Measurements from ENCODE around the gene MTAP. TPM values are rescaled to one million over a fixed set of nuclear protein-coding genes. Genes with fewer than 3 reads are reported as not detected.

The MTAP gene
- total RNA-seq, 1 experiment from 2014 or later = 102 TPM

- H3K4me1 Mint-ChIP-seq = peaks cover 32 to 39% of the 10 kb centered on the region in 2 experiments
- no peak overlapping the region for H4K5ac ChIP-seq (ENCODE audit: insufficient read length, low read depth, low read length)
- H4K20me1 ChIP-seq (ENCODE audit: control insufficient read depth, insufficient read depth, insufficient read length) = no peaks in the 10 kb centered on the region
- no peaks in the 10 kb centered on the region for H3K9me3 ChIP-seq (ENCODE audit: control insufficient read depth, low read depth, low read length)
- no peaks in the 10 kb centered on the region; the same call in 1 of the 2 replicates for H3K4me1 ChIP-seq (ENCODE audit: insufficient read depth, low read length)
- H3T11ph ChIP-seq (ENCODE audit: low read length) = no peak overlapping the region
- H2BK15ac ChIP-seq (ENCODE audit: low read depth, low read length) = no peak overlapping the region
- H4K8ac ChIP-seq (replicated peaks; ENCODE audit: insufficient read length, low read depth, low read length) = no peak overlapping the region
- H3K79me1 ChIP-seq (ENCODE audit: insufficient read depth, low read depth, low read length, poor library complexity, severe bottlenecking) = no peaks in the 10 kb centered on the region
- WGBS (ENCODE audit: extremely low coverage, insufficient read length, low lambda C conversion rate) = no CpG with 5 or more reads among the region's 2 CpGs
- DNase-seq = no peak
- H3K14ac ChIP-seq (ENCODE audit: insufficient read depth, low read length) = no peak overlapping the region
- no peak overlapping the region for H2AFZ ChIP-seq (ENCODE audit: low read length)
- H3K18ac ChIP-seq (ENCODE audit: insufficient read length, low read depth, low read length) = no peak overlapping the region
- peaks cover 0 to 2% of the 10 kb centered on the region in 2 experiments; a peak in 3 of 5 replicates for H3K9me3 Mint-ChIP-seq
- no peak overlapping the region for H2AK5ac ChIP-seq (ENCODE audit: insufficient read length, low read length)
- H3K27me3 ChIP-seq (ENCODE audit: insufficient read depth, low read length) = no peaks in the 10 kb centered on the region
- no peak overlapping the region for H2BK5ac ChIP-seq (ENCODE audit: insufficient read length, low read length)
- H2BK20ac ChIP-seq (ENCODE audit: low read depth, low read length, poor library complexity, severe bottlenecking) = no peak overlapping the region
- H3K23ac ChIP-seq (ENCODE audit: insufficient read length, low read depth, low read length) = no peak overlapping the region
- H4K91ac ChIP-seq (ENCODE audit: insufficient read length, low read depth, low read length) = no peak overlapping the region
- no peak overlapping the region for H3K4me2 ChIP-seq (ENCODE audit: insufficient read depth, insufficient read length, low read length)
- H3K23me2 ChIP-seq (ENCODE audit: insufficient read length, low read depth, low read length, poor library complexity, severe bottlenecking) = no peaks in the 10 kb centered on the region
- no peak for TF ChIP-seq CTCF (conservative IDR thresholded peaks at IDR 0.05)
- H3K27ac ChIP-seq (ENCODE audit: insufficient read length, low read depth, low read length) = no peak overlapping the region
- no peak overlapping the region for H2BK12ac ChIP-seq (ENCODE audit: insufficient read length, low read depth, low read length)
- H3K56ac ChIP-seq (ENCODE audit: insufficient read length, low read depth, low read length) = no peak overlapping the region
- H3K27ac Mint-ChIP-seq = no peak overlapping the region
- no peak overlapping the region for H3K4ac ChIP-seq (ENCODE audit: low read depth, low read length)
- no peaks in the 10 kb centered on the region for H3K79me2 ChIP-seq (ENCODE audit: insufficient read depth, low read length)
- no peak overlapping the region for H2BK120ac ChIP-seq (ENCODE audit: low read depth, low read length, poor library complexity, severe bottlenecking)
- peaks cover 1% of the 10 kb centered on the region; the same call in 1 of the 2 replicates for H3K27me3 Mint-ChIP-seq (ENCODE audit: low read depth)
- H3K4me3 Mint-ChIP-seq = no peak overlapping the region
- peaks cover 13 to 14% (median 14%) of the 10 kb centered on the region in 3 experiments; a peak in 6 of 7 replicates for H3K36me3 Mint-ChIP-seq (ENCODE audit: insufficient read depth in 1 of 3, low read depth in 3 of 3)
- H3K9ac ChIP-seq (ENCODE audit: extremely low read depth, insufficient read length, low read length) = no peak overlapping the region
Observed at GRCh38 chr9:21933865-21934264, 131.4 kb downstream of the MTAP start.

Measured in H9 (cell line).